ENCODE measurements around the gene ORC1.

GRCh38 chr1:52400131-52400530 lies 4.1 kb downstream of the ORC1 start:
- TF ChIP-seq EZH2 (IDR thresholded peaks at IDR 0.05; ENCODE audit: low read depth, unreplicated experiment) (no peak), CTCF (conservative IDR thresholded peaks at IDR 0.05; ENCODE audit: low read depth in 2 of 2) (no peak), ZNF331 (CRISPR knock-in tag; IDR thresholded peaks at IDR 0.05; ENCODE audit: low read depth) (no peak), POLR2AphosphoS5 (IDR thresholded peaks at IDR 0.05; ENCODE audit: low read depth) (no peak), EZH2phosphoT487 (IDR thresholded peaks at IDR 0.05; ENCODE audit: unreplicated experiment) (no peak), CREB1 (CRISPR knock-in tag; IDR thresholded peaks at IDR 0.05; ENCODE audit: low read depth) (no peak), STAT1 (IDR thresholded peaks at IDR 0.05; ENCODE audit: unreplicated experiment) (no peak), ETS1 (IDR thresholded peaks at IDR 0.05) (no peak), NANOG (IDR thresholded peaks at IDR 0.05; ENCODE audit: borderline replicate concordance) (no peak), REST (IDR thresholded peaks at IDR 0.05; ENCODE audit: unreplicated experiment) (no peak), JUNB (IDR thresholded peaks at IDR 0.05; ENCODE audit: unreplicated experiment) (no peak), ZNF114 (CRISPR knock-in tag; IDR thresholded peaks at IDR 0.05) (no peak)

Measured in GM23338 (cell line).